ACHN (cell line): ENCODE results near the gene SLC43A2.

Source experiments
- DNase-seq: peaks from one replicate; pipeline ENCODE4 v3.0.0-alpha.2; 2015
- in situ Hi-C: cut with HindIII; loops from 2 replicates; pipeline ENCODE4 v1.10.0; 2017; ENCODE audit warnings: low sequenced_read_pairs, low pct_ligation_motif_present, low pct_unique_long_range_greater_than_20kb

Gene SLC43A2

DNA sequence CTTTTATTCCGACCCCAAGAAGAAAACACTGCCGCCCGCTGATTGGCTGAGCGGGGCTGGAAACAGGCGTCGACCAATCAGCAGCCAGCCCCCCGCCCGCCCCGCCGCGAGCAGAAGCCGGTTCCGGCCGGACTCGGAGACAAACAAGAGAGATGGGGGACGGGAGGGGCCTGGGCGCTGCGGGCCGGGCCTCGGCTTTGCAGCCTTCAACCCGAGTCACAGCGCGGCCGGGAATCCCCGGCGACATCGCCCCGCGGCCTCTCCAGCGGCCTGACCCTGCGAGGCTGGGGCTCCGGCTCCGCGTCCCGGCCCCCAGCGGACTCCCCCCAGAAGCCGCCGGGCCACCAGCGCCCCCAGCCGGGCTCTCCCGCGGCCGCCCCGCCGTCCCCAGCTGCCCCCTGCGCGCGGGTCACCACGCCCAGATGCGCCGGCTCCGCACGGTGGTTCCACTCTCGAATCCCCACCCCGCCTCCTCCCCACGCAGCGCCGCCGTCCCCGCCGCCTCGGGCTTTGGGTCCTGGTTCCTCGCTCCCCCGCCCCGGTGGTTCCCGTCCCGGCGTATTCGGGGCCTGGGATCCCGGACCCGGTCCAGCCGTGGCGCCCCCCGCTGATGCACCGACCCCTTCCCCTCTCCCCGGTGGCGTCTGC, 346 bp upstream of the SLC43A2 start:
- in situ Hi-C loops, result no loop called here
- DNase-seq, result peak; percentile 90

DNA sequence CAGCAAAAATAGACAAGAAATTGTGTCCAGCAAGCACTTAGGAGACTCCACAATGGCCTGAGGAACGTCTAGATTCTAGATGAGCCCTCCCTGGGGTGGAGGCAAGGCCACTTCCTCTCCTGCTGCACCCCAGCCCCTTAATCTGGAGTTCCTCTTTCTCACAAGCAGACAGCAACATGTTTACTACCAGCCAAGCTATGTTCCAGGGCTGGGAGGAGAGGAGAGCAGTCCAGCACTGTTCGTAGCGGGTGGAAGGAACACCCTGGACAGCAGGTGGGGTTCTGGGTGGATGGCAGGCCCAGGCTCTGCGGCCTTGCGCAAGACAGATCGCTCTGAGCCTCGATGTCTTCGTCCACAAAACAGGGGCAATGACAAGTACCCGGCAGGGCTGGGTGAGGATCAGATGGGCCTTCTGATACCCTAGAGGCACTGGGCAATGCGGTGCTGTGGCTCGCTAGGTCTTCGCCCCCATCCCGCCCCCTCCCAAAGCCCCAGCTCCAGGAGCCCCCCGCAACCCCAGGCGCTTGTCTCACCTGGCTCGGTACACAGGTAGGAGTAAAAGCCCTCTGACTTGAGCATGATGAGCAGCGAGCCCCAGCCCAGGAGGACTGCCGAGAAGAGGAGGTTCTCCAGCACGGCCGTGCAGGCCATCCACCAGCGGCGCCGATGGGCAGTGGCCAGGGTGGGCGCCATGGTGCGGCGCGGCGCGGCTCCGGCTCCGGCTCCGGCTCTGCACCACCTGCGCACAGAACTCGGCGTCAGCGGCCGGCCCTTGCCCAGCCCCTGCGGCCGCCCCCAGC, 1.3 kb downstream of the SLC43A2 start:
- no peak for DNase-seq

DNA sequence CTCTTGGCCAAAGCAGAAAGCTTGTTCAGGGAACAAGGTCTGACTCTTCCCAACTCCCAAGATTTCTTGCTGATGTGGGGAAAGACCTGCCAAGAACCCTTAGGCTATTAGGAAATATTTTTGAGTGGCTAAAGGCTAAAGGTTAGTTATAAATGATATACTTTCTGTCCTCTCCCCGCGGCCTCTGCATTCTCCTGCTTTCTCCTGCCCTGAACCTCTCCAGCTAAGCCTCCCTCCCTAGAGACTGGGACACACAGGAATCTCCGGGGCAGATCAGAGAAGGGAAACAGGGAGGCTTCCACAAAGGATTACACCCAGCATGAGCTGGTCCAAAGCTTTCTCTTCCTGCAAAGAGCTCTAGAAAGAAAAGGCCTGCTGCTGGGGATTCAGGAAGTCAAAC, 2.3 kb downstream of the SLC43A2 start:
- in situ Hi-C loops, result no loop called here
- DNase-seq, result no peak

More for the DNA sequence above, 1.3 kb downstream of the SLC43A2 start:
- in situ Hi-C loops, result no loop called here

DNA sequence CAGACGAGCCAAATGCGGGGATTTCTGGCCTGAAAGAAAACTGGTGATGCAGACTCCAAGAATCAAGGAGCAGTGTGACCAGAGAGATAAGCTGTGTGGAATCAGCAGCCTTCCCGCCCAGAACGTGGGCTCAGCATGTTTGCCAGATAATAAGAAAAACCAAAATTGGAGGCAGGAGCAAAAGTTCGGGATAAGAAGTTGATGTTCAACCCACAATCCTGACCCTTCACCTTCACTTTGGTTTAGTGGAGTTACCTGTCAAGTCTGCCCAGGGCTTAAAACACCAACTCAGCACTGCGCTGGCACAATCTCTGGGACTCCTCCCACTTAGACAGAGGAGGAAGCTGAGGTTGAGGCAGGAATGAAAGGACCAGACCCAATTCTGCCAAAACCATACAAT, 3.1 kb downstream of the SLC43A2 start:
- in situ Hi-C loops, result no loop called here
- DNase-seq, result no peak

DNA sequence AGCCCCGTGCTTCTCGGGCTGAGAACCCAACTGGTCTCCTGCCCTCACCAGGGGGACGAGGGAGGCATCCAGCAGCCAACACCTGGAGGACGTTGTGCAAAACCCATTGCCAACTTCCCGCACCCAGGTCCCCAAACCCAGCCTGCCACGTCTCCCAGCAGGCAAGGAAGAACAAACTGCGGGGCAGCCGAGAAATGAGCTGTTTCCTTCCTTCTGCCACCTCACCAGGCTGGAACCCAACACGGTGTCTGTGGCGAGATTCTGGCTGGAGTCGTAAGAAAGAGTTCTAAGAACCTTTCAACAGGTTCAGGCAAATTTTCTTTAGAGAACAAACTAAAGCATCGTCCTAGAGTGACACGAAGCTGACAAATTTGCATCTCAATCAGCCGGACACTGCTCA, 3.6 kb downstream of the SLC43A2 start:
- DNase-seq, result no peak
- in situ Hi-C loops, result no loop called here

DNA sequence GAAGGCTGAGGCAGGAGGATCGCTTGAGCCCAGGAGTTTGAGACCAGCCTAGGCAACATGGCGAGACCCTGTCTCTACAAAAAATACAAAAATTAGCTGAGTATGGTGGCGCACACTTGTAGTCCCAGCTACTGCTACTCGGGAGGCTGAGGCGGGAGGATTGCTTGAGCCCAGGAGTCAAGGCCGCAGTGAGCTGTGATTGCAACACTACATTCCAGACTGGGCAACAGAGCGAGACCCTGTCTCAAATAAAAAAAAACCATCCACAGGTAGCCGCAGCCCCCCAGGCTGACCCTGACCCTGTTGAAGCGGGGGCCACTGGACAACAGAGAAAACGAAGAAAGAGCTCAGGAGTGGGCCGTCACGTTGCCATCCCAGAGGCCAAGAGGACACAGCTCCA, 4.0 kb downstream of the SLC43A2 start:
- DNase-seq, result no peak
- in situ Hi-C loops, result no loop called here

DNA sequence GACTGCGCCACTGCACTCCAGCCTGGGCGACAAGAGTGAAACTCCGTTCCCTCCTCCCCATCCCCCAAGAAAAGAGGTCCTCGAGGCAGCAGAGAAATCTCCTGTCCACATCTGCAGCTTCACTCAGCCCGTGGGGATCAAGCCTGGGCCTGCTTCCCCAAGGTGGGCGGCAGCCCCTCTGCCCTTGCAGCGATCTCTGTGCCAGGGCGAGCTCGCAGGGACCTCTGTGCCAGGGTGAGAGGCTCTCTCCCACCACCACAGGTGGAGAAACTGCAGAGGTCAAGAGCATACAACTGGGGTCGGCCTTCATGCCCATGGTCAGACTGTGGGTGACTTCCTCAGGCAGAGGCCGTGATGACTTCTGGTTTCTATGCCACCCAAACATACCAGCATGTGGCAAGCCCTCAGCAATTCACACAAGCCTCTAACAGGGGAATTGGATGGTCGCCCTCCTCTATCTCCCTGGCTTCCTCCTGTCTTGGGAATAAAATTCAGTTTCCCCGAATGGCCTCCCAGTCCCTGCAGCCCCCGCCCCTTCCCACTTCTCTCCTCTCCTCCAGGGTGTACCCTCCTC, 5.5 kb downstream of the SLC43A2 start:
- in situ Hi-C loops, result no loop called here
- no peak for DNase-seq

DNA sequence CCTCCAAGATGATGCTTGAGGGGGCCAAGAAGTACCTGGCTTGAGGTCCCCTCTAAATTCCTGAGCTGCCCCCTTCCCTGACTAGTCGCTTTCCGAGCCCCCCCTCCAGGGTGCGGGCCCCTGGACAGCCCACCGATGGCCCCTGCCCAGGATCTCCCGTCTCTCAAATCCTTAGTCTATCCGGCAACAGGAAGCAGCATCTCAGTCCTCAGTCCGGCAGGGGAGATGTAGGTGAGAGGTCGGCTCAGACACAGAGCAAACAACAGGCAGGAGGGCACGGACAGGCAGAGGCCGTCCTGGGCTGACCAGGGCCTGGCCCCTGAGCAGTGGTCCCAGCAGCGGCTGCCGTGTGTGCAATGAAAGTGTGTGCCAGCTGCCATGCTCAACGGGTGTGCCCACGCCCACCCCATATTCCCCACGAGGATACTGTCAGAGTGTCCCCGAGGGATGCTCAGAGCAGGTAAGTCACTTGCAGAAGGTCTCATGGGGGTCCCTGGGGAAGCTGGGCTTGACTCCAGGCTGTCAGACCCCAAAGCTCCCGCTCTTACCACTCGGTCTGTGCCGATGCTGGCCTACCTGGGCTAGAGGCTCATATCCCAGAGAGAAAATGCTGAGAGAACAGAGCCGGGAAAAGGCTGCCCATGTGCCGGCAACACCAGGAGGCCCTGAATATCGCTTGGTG, 7.2 kb downstream of the SLC43A2 start:
- in situ Hi-C loops, result no loop called here

DNA sequence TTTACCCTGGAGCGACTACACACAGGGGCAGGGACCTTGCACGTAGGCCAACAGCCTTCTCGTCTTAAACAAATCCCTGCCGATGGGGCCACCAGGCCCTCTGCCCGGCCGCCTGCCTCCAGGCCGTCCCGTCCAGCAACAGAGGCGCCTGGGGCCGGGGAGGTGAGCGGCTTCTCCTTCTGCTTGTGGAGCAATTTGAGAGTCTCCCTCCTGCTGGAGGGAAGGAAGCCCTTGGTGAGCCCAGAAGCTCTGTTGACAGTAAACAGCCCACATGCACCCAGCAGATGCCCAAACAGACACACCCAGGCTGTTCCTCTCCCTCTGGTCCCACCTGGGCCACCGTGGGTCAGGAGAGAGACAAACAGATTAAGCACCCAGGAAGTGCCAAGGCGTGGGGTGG, 8.1 kb downstream of the SLC43A2 start:
- in situ Hi-C loops, result no loop called here
- DNase-seq, result no peak

More for the DNA sequence above, 7.2 kb downstream of the SLC43A2 start:
- no peak for DNase-seq

DNA sequence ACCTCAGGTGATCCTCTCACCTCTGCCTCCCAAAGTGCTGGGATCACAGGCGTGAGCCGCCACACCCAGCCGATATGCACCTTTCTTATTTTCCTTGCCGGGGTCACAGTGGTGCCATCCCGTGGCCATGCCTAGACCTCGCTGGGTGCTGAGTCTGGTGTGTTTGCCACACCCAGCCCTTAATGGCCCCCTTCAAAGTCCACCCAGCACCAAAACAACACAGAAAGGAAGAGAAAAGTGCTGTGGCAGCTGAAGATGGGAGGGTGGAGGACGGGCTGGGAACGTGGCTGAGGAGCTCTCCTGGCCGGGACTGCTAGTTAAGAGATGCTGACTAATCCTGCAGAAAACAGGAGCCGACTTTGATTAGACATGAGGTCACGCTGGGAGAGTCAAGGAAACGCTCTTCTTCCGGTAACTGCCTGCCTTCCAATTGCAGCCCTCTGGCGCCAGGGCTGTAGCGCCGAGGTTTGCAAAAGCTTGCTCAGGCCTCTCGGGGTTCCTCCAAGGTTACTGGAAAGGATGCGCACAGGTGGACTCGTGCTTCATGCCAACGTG, 10.9 kb downstream of the SLC43A2 start:
- peak; percentile 73 for DNase-seq
- in situ Hi-C loops, result no loop called here

DNA sequence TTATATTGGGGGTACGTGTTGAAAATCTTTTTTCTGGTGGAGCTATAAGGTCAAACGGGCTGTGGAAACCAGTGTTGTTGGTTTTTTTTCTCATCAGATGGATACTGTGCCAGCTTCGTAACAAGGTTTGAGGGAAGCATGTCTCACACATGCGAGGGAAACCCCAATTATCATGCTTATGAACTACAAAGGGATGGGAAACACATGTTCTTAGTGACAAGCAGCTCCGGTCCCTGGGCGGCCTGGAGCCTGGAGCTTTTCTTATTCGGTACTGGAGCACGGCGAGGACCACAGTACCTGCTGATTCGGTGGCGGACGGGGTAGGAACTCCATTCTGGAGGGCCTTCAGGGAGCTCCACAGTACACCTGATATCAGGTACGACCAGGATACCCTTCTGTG, 12.5 kb downstream of the SLC43A2 start:
- in situ Hi-C loops, result no loop called here
- DNase-seq, result no peak

DNA sequence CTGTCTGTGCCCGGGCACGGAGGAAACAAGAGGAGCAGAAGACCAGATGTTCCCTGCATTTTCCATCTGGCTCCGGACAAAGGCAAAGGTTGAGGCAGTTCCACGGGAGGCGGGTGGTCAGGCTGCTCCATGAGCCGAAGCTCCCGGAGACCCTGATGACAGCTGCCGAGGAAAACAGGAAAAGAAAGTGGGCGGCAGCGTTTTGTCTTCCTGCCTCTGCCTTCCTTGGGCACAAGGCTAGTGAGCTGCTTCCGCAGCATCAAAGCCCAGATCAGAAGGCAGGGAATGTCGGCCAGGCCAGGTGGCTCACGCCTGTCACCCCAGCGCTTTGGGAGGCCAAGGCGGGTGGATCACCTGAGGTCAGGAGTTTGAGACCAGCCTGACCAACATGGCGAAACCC, 16.2 kb downstream of the SLC43A2 start:
- in situ Hi-C loops, result no loop called here
- no peak for DNase-seq

DNA sequence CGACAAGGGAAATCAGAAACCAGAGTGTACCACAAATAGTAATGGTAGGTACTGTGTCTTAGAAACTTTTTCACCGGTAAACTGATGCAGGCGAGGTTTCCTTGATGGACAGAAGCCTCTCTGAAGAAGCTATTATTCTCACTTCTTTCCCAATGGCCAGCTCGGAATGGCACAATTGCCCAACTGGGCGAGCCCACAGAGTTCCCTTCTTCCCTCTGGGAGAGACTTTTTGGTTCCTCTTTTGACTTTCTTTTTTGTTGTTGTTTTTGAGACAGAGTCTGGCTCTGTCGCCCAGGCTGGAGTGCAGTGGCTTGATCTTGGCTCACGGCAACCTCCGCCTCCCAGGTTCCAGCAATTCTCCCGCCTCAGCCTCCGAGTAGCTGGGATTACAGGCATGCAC, 16.9 kb downstream of the SLC43A2 start:
- in situ Hi-C loops, result no loop called here

DNA sequence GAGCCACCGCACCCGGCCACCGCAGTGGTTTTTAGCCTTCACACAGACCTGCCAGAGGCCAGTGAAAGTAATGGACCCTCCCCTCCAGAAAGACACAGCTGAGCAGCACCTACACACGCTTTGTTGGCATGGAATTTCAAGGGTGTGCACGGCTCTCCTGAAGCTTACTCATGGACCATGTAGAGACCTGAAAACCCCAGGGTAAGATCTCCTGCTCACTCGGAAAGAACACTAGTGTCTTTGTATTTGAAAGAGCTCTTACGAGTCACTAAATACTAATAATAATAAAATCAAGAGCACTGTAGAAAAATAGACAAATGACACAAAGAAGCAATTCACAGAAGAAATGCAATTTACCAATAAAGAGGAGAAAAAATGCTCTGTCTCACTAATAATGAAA, 20.0 kb downstream of the SLC43A2 start:
- in situ Hi-C loops, result no loop called here
- DNase-seq, result no peak

More for the DNA sequence above, 16.9 kb downstream of the SLC43A2 start:
- DNase-seq, result no peak

DNA sequence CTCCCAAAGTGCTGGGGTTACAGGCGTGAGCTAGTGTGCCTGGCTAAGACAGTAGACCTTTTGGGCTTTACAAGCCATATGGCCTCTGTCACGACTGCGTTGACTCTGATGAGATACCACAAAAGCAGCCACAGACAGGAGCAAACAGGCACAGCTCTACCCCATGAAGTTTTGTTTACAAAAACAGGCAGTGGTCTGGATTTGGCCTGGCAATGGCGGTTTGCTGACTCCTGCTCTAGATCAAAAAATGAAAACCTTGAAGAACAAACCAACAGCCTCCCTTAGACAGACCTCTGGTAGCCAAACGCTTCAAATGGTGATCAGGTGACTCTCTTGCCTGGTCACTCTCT, 20.7 kb downstream of the SLC43A2 start:
- in situ Hi-C loops, result no loop called here
- no peak for DNase-seq

DNA sequence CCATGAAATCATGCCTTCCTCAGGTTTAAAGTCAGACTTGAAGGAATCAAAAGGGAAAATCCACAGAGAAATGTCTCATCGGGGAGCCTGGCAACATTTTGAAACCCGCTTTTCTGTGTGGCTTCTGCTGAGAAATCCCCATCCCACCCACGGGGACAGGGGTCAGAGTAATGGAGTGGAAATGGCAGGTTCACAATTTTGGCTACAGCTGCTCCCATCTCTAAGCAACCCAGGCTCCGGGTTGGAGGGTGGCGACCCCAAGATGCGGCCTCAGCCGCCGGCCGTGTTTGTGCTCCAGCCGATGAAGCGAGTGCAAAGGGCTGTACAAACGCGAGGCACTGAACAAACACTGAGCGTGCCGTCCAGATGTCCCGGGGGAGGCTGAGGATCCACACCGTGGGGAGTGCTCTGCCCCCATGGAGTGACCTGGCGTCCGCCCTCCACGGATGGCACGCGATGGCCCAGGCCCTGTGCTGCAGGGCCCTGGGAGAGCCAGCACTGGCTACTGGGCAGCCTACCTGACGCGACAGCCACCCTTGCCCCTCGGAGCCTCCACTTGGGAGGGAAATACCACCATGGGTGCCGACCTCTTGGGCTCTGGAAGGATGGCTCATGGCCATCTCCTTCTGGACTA, 22.2 kb downstream of the SLC43A2 start:
- DNase-seq, result no peak
- in situ Hi-C loops, result no loop called here

DNA sequence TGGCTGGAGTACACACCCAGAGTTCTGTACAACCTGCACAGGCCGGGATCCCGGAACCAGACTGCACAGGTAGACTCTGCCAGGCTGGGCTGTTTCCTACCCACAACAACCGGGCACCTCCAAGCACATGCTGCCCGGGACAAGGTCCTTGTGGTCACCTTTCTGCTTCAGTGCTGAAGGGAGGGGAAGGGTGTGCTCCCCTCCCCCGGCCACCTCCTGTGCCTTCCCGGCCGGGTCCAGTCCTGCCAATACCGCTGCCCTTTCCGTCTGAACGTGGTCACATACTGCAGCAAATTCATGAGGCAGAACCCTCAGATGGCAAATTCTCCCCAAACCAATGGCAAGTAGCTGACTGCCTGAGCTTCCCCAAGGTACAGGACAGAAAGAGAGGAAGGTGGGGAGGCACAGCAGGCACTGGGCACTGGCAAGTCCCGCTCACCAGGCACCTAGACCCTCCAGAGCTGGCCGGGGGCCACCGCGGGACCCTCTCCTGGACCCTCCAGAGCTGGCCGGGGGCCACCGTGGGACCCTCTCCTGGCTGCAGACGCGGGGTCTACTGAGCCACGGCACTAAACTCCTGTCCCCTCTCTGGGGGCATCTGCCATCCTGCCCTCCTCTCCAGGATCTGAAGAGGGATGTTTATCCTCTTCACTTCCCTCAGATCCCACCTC, 22.8 kb downstream of the SLC43A2 start:
- DNase-seq, result no peak
- in situ Hi-C loops, result no loop called here

DNA sequence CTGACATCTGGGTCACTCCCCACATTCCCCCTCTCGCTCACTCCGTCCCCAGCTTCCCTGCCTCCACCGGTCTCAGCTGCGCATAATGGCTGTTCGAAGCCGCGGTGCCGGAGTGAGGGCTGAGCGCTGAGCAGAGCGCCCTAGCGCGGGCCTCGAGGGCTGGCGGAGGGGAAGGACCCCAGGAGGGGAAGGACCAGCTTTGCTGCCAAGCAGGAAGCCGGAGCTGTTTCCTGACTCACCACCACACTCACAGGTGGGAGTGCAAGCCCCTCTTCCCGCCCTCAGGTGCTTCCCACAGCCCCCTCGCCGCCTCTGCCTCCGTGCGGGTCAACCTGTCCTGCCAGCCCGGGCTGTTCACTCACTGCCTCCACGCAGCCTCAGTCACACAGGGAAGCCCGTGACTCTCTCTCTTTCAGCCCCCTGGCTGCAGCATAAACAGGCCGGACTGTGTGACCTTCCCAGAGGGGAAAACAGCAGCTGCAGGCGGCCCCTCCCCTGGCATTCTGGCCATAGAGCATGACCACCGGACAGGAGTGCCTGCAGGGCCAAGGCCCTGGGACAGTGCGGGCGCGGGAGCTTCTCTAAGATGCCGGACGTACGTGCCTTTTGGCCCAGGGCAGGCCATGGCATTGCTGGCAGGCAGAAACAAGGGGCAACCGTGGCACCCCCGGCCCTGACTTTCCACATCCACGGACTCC, 23.7 kb downstream of the SLC43A2 start:
- in situ Hi-C loops, result no loop called here
- no peak for DNase-seq
